TTC549 (cell line): ENCODE results near the gene NOP9.

Experiments used
- FAIRE-seq: peaks from 2 replicates; lab custom pipeline; 2012; peaks lifted over from hg19 to GRCh38; lab: Jason Lieb, UNC

NOP9 gene

DNA sequence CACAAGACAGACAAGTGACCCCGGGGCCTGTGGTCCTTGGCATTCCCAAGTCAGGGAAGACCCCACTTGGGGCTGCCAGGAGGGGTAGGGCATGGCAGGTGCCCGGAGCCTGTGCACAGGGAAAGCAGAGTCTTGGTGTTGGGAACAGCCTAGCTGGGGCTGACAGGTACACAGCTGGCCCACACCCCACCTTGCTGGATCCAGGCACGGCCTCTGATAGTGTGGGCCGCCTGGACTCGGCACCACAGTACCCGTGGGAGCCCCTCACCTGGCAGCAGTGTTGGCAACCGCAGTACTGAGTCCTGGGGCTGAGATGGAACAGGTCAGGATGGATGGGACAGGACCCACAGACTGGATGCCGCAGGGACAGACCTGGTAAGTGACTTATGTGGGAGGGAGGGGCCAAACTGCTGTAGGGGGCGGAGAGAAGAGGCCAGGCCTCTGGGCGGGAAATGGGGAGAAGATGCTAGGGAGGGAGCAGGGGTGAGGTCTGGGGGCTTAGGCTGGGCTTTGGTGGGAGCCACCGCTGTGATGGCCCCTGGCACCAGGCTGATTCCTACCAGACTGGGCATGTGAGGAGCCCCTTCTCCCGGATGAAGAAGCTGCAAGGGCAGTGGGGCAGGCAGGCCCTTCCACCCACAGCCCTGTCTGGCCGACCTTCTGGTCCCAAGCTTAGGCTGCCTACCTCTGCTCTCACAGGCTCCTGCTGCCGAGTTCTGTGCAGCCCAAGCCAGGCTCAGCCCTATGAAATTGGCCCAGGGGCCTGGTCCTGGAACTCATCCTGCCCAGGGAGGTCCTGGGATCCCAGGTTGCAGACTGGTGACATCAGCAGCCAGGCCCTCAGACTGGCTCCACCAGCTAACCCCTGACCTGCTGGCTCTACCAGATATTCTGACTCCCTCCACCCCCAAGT, 36.6 kb upstream of the NOP9 start, which contains the start of gene TGM1:
Gene TGM1 (minus strand): TSS at position 357 of the 913 bp plus-strand sequence. CDS start 825 bp downstream, outside the sequence.
- FAIRE-seq, result no peak

DNA sequence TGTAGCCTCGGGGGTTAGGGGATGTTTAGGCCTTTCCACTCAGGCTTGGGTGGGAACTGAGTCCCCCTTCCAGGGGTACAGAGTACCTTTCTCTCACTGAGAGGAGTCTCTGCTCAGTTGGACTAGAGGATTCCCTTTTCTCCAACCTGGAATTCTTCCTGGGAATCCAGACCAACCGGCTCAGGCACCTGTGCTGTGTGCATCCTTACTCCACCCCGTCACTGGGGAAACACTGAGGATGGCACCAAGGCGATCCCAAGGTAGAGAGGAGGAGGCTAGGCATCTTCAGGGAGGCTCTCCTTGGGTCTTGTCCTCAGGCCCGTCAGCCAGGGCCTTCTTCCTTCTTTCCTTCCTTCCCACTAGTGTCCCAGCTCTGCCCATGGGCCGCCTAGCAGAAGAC, 35.8 kb upstream of the NOP9 start:
- FAIRE-seq, result no peak

DNA sequence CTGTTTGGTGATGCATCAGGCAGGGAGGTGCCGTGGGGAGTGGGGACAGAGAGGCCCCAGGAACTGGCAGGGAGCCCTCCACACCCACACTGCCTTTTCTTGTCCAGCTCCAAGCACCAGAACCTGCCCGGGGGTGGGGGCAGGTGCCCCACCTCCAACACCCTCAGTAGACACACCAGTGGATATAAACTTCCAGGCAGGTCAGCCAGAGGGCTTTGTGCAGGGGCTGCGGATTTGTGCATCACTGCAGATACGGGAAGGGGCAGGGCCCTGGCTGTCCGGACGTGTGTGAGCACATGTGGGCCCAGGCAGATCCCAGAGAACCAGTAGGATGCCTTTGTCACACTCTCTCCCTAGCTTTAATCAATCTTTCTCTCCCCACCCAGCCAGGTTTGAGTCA, 35.4 kb upstream of the NOP9 start:
- no peak for FAIRE-seq

DNA sequence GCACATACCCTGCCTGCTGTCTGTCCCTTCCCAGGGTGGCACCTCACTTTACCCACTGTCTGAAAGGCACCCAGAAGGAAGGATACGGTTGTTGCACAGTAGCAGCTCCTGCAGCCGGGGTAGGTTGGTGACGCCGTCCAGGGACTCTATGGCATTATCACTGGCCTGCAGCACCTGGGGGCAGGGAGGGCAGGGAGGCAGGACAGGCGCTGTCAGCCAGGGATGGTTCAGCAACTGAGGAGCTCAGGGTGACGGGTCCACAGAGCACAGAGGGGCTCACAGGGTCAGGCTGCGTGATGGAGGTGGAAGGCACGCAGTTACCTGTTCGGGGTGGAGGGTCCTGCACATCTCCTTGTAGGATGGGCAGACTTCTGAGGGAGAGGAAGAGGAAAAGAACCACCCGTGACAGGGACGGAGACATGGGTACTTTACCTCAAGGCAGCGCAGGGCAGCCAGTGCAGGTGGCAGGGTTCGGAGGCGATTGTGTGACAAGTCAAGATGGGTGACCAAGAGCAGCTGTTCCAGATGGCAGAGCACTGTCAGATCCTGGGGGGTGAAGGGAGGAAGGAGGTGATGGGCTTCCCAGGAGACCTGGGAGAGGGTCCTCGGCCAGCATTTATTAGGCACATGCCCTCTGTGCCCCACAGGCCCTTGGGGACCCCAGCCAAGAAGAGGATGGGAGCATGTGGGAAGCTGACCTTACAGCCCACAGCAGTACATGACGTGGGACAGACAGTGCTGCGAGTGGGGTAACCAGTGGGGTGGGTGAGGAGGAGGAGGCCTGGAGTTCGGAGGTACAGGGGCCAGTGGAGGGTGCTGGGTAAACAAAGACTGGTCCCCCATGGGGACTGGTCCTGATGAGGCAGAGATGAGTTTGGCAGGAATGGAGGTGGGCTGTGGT, 33.1 kb upstream of the NOP9 start:
- no peak for FAIRE-seq

DNA sequence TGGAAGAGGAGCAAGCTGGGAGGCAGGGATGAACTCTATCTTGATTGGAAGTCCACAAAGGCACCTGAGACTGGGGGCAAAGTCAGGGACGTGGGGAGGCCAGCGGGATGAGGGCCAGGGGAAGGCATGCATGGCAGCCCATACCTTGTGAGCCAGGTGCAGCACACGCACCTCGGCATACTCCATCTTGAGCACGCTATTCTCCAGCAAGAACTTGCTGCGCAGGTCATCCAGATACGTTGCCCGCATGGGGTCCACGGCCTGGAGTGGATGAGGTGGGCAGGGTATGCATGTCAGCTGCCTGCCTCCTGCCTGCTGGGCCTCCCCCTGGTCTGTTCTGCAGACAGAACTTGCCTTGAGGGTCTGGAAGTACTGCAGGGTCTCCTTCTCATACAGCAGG, 32.1 kb upstream of the NOP9 start:
- no peak for FAIRE-seq

DNA sequence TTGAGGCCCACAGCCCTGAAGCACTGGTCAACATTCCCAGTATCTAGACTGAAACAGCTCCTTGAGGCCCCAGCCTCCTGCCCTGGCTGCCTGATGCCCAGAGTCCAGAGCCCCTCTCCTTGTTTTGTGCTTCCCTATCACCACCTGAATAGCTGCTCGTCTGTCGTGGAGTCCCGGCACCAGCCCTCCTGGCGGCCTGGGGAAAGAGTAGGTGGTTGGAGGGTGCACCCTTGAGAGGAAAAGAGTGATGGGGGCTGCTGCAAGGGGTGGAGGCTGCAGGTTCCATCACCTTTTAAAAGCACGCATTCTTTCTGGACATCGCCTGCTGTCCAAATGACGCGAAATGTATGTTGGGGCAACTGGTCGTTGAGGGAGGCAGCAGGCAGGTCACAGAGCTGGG, 31.4 kb upstream of the NOP9 start:
- no peak for FAIRE-seq

DNA sequence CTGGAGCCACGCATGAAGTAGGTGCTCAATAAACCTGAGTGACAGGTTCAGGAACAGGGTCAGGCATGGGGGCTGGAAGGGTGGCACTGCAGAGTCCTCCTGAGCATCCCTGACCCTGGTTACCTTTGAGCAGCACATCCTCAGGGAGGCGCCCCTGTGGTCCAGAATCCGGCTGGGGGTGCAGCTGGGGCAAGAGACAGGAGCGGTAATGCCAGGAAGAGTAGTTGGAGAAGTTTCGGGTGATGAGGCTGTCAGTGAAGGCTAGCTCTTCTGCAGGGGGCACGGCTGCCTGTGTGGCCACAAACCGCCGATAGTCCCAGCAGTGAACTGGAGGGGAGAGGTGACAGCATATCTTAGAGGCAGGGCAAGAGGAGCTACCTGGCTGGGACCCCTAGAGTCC, 30.3 kb upstream of the NOP9 start:
- no peak for FAIRE-seq

DNA sequence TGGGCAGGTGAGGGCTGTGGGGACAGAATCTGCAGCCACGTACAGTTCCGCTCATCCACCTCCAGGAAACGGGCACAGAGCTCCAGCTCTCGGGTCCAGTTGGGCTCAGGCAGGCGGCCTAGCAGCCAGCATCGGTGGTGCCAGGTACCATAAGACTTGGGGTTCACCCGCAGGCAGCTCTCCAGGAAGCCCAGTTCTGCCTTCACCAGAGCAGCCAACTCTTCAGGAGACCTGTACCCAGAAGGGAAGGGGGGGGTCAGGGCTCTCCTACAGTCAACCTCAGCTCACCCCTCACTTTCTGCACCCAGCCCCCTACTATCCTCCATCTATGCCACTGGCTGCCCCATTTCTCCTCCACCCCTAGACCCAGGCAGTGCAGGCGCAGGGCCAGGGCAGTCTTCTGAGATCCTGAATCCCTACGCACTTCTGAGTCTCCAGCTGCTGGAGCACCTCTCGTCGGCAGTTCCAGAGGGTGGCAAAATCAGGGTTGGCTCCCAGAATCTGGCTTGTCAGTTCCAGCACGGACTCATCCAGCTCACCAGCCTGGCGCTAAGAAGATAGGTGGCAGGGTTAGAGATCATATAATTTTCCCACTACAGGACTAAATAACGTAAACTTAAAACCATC, 29.6 kb upstream of the NOP9 start:
- FAIRE-seq, result no peak

DNA sequence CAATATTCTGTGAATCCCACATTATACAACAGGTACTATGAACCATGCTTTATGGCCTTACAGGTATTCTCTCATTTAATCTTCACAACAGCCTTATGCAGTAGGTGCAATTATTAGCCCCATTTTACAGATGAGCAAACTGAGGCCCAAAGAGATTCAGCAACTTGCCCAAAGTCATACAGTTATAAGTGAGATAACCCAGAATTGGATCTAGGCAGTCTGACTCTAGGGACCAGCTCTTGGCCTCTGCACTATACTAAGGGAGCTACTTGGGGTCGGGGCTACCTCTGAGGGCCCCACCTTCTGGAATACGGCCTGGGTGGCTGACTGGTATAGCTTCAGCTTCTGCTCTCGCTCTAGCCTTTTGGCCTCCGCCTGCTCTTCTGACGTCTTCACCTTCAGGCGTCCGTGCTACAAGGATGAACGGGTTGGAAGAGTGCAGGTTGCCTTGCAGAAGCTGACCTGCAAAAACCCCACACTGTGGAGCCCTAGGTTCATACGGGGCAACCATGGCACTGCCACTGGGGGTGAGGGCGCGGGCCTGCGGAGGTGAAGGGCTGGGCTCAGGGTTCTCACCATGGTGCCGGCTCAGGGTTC, 29.0 kb upstream of the NOP9 start:
- no peak for FAIRE-seq

DNA sequence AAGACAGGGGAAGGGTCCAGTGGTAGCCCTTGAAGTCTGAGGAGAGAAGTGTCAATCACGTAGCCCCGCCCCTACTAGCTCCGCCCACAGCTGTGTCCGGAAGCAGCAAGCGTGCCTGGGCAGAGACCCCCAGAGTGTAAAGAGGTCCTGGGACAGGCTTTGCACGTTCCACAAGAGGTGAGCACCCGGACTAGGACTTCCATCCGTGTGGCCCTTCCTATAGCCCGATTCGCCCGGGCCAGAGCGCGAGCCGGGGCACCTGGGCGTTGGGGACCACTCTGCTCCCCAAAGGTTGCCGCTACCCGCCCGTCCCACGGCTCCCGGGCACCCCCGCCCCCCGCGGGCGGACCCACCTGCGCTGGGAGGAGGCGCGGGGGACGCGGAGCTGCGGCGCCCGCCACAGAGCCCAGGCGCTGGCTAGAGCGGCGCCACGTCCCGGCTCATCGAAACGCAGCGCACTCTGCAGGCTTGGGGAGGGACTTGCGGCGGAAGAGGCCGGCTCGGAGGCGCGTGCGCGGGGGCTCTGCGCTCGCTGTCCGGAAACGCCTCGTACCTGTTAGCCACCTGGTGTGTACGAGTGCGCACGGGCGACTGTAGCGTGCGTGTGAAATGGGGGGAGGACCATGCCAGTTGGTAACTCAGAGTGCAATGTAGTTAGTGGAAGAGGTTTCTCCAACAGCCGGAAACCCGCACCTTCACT, 28.4 kb upstream of the NOP9 start, which contains the start of gene RABGGTA:
Gene RABGGTA (minus strand): TSS at position 464 of the 700 bp plus-strand sequence. CDS start 482 bp downstream, outside the sequence.
- FAIRE-seq, result no peak

DNA sequence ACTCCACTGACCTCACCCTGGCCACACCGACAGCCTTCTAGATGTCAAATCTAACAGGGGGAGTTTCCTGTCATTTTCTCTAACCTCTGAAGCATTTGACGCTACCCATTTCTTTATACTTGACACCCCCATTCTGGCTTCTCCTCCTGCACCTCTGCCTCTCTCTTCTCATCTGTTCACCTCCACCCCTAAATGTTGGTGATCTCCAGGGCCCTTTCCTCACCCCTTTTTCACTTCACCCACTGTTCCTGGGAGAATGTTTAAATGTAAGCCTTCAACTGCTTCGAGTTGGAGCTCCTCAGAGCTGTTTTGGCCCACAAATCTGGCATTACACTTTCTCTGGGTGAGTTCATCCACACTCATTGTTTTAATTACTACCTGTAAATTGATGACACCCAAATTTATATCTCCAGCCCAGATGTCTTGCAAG, 27.8 kb upstream of the NOP9 start:
- no peak for FAIRE-seq

DNA sequence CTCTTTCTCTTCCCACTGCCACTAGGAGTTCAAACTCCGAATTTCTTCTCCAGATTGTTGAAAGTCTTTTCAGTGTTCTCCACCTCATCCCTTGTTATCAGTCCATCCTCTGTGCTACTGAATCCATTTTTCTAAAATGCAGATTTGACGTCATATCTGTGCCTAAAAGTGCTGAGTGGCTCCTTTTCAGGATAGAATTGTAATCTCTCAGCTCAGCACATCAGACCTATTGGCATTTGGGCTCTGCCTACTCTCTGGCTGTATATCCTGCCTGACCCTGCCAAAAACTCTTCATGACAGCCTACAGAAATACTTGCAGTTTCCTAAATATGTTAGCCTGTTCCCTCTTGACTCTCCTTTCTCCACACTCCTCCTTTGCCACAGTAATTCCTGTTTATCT, 27.2 kb upstream of the NOP9 start:
- FAIRE-seq, result no peak

DNA sequence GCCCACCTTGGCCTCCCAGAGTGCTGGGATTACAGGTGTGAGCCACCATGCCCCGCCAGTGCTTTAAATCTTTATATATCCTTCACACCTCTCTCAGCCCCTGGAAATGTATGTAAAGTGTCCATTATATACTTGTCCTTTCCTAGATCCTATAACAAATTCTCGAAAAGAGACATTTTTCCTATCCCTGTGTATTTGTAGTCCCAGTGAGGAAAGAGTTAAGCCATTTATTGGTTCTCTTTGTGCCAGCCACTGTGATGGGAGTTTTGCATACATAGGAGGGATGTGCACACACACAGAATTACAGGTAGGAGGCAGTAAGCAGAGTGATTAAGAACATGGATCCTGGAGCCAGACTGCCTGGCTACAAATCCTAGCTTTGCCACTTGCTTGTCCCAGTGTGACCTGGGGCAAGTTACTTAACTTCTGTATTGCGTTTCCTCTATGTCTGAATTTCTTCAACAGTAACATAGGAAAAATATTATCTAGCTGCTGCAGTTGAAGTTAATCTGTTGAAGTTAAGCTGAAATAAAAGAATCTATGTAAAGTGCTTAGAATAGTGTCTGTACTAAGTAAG, 26.1 kb upstream of the NOP9 start:
- no peak for FAIRE-seq

DNA sequence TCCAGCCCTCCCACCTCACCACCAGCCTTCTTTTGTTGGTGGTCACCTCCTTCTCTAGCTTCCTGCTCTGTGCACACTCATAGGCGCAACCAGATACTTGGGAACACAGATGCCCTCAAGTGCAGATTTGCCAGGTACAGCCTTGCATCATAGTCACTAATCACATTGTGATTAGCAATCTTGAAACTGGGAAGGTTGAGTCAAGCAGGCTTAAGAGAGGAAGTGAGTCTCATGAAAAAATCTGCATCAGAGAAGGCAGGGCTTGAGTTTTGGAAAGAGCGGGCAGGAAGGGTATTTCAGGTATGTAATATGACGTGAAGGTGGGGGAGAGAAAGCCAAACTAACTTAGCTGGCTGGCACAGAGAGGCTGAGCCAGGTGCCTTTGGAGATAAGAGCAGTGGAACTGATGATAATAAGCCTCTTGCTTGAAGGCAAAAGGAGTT, 25.5 kb upstream of the NOP9 start:
- FAIRE-seq, result no peak

DNA sequence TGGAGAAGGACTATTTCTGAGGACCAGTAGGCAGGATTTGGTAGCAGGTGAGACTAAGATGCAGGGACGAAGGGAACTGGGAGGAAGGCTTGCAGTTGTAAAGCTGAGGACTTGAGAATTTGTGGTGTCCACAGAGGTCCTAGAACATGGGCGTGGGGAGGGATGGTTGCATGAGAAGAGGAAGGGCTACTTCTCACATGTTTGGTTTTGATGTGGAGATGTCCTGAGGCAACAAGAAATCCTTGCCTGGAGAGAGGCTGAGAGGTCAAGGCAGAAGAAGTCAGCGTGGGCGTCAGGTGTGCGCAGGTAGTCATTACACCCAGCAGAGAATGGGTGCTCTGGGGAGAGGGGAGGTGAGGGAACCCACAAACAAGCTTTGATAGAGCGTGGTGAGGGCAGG, 22.6 kb upstream of the NOP9 start:
- FAIRE-seq, result no peak

DNA sequence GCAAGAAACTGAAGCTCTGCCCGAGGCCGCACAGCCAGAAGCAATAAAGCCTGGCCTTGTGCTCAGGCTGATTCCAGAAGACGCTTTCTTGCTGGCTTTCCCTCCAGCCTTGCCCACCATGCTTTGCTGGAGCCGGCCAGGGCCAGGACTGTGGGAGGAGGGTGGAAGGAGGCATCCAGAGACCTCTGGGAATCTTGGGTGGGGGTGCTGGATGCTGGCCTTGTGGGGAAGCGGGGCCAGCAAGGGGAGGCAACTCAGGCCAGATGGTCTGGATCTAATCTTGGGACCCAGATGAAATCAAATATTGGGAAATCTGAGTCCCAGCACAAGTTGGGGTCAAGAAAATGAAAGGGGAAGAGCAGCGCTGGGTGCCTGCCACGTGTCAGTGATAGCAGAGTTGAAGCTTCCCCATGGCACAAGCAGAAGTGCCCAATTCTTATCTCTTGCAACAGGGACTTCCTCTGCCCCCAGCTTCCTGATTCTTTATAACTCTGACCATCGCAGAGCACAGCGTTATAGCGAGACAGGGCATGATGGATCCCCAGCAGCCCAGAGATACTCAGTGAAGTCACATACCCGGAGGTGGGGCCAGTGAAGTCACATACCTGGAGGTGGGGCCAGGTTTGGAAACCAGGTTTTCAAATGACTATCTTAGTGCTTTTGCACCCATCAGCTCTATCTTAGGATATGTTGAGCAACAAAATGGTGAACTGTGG, 21.9 kb upstream of the NOP9 start:
- FAIRE-seq, result no peak

DNA sequence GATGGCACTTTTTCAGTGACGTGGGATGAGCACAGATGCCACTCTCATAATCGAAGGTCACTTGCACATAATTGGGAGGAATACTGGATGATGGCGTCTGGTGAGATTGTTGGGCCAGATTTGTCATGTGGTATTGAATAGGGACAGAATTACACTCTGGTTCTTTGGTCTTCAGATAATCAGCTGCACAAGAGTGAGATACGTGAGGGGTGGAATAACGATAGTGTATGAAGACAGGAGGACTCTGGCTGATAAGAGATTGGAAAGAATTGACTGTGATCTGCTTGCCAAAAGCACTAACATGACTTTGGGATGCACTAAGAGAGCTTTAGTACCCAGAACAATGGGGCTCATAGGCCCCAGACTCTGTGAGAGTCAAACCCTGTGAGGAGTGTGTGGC, 21.2 kb upstream of the NOP9 start:
- FAIRE-seq, result no peak

DNA sequence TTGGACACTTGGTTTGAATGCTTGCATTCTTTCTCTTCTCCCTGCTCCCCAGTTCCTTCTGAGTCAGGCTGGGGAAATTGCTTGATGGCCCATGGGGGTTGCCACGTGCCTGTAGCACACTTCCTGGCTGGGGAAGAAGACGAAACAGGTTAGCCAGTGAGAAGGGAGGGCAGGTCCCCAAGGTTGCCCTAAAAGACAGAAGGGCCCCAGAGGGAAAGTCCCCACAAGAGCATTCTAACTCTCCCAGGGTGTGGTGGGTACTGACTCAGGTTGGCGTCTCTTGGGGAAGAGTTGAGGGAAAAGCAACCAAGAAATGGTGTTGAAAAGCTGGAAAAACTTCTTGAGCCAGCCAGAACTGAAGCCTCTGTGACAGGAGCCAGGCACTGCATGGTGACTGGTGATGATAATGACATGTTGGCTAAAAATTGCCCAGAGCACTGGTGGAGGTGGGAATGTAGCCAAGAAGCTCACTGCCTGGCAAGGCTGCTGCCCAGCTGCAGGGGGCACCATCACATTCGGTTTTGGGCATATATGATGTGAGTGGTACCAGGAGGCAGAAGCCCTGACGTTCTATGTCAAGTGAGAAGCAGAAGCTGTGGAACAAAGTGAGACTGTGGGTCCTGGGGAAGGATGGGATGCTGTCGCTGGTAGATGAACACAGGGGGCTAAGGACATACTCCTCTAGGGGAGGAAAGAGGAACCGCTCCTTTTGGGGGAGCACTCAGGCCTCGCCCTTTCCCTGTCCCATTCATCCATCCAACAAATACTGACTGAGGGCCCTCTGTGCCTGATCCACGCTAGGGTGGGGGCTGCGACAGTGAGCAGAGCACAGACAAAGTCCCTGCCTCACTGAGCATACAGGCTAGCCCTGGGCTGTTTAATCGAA, 20.1 kb upstream of the NOP9 start:
- FAIRE-seq, result no peak

DNA sequence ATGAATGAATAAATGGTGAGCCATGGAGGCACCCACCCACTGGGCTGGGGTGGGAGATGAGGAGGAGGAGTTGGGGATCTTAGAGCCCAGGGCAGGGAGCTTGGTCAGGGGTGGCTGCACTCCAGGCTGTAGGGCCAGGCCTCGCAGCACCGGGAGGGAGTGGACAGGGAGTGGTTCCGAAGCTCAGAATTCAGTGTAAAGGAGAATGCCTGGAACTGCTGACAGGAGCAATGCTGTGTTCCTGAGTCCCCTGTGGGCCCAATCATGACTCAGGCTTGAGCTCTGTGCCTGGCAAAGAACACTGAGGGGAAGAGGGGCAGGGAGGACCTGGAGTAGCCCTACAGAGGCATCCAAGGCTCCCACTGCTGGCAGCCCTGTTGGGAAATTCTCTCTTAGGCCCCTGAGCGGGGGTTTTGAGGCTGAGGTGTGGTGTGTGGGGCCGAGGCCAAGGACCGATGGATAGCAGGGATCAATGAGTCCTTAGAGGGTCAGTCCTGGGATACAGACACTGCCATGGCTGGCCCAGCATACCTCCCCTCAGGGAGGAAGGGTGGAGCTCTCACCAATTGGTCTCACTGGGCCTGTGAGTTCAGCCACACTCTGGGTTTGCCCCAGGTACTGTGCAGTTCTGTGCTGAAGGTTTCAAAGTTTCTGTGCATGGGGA, 18.7 kb upstream of the NOP9 start:
- FAIRE-seq, result no peak
